NCI-H2081 (cell line): Measurements from ENCODE around the gene C10orf120.

Experiments used
- DNase-seq, 2 experiments: peaks; one replicate each; lab custom pipeline; 2025; lab: John Stamatoyannopoulos, UW

Gene C10orf120

GRCh38 chr10:122660696-122661095 is 39.0 kb downstream of the C10orf120 start:
- DNase-seq: no peak

GRCh38 chr10:122659651-122660050 is 40.0 kb downstream of the C10orf120 start:
- DNase-seq: no peak

GRCh38 chr10:122659126-122659525 is 40.5 kb downstream of the C10orf120 start:
- no peak for DNase-seq

- no peak for DNase-seq
Observed at GRCh38 chr10:122658356-122659049, 41.1 kb downstream of the C10orf120 start.

GRCh38 chr10:122657729-122658128 is 41.9 kb downstream of the C10orf120 start:
- no peak for DNase-seq

- no peak for DNase-seq
Observed at GRCh38 chr10:122657255-122657654, 42.4 kb downstream of the C10orf120 start.

- DNase-seq: no peak
Observed at GRCh38 chr10:122656741-122657140, 42.9 kb downstream of the C10orf120 start.

GRCh38 chr10:122656308-122656705 is 43.3 kb downstream of the C10orf120 start:
- DNase-seq: no peak

GRCh38 chr10:122655524-122656307 is 43.9 kb downstream of the C10orf120 start:
- DNase-seq: no peak

GRCh38 chr10:122650331-122650730 is 49.3 kb downstream of the C10orf120 start:
- no peak for DNase-seq

- no peak for DNase-seq
Observed at GRCh38 chr10:122649903-122650302, 49.7 kb downstream of the C10orf120 start.

GRCh38 chr10:122648599-122649428 is 50.8 kb downstream of the C10orf120 start:
- DNase-seq: peak; percentile 9 to 15
